Neural cell (in vitro differentiated cells): ENCODE data around the gene MOGAT1. TPM values are rescaled to one million over a fixed set of nuclear protein-coding genes. Genes with fewer than 3 reads are reported as not detected.

Experiments
- H2AFZ ChIP-seq: fragments of 200-600, 300-800 bp; sonication (generic), shearing (Covaris generic); 2 replicates; pipeline ENCODE4 v1.6.0; 2014; ENCODE audit warnings: low read depth, mild to moderate bottlenecking, antibody characterized with exemption, low read length, moderate library complexity
- H3F3A ChIP-seq: fragments of 200-600 bp; shearing (Covaris generic); 2 replicates; pipeline ENCODE4 v1.6.1; 2016; ENCODE audit warnings: mild to moderate bottlenecking, moderate library complexity, mixed read lengths, antibody characterized with exemption, low read length; ENCODE audit not compliant: insufficient read depth, poor library complexity, severe bottlenecking
- H3K27ac ChIP-seq: fragments of 200-600, 300-800 bp; sonication (generic), shearing (Covaris generic); 2 replicates; pipeline ENCODE4 v1.5.1; 2014; ENCODE audit warnings: mild to moderate bottlenecking, low read length, moderate library complexity
- H3K27me3 ChIP-seq: fragments of 300-800, 200-600 bp; sonication (generic), shearing (Covaris generic); 2 replicates; pipeline ENCODE4 v1.6.0; 2014; ENCODE audit warnings: mild to moderate bottlenecking, low read depth, low read length, moderate library complexity; ENCODE audit not compliant: insufficient read depth
- H3K36me3 ChIP-seq: fragments of 300-800, 200-600 bp; sonication (generic), shearing (Covaris generic); 2 replicates; pipeline ENCODE4 v1.5.1; 2014; ENCODE audit warnings: mild to moderate bottlenecking, antibody characterized with exemption, low read length, moderate library complexity; ENCODE audit not compliant: insufficient read depth
- H3K4me2 ChIP-seq: fragments of 300-800, 200-600 bp; sonication (generic), shearing (Covaris generic); 2 replicates; pipeline ENCODE4 v1.6.0; 2014; ENCODE audit warnings: mild to moderate bottlenecking, low read length
- H3K4me3 ChIP-seq: fragments of 300-800, 200-600 bp; sonication (generic), shearing (Covaris generic); 2 replicates; pipeline ENCODE4 v1.5.1; 2014; ENCODE audit warnings: mild to moderate bottlenecking, low read length, moderate library complexity
- H3K79me2 ChIP-seq: fragments of 200-600 bp; shearing (Covaris generic); replicated peaks from 2 replicates; pipeline ENCODE4 v1.6.0; 2014; ENCODE audit warnings: mild to moderate bottlenecking, low read length, moderate library complexity; ENCODE audit not compliant: insufficient read depth
- H3K9ac ChIP-seq: fragments of 300-800, 200-600 bp; sonication (generic), shearing (Covaris generic); 2 replicates; pipeline ENCODE4 v1.6.1; 2016; ENCODE audit warnings: mild to moderate bottlenecking, low read length, mixed read lengths
- H3K9me2 ChIP-seq: fragments of 200-600 bp; shearing (Covaris generic); 2 replicates; pipeline ENCODE4 v1.6.1; 2016; ENCODE audit warnings: mild to moderate bottlenecking, low read length, mixed read lengths; ENCODE audit not compliant: insufficient read depth
- H3K9me3 ChIP-seq: fragments of 200-600, 300-800 bp; sonication (generic), shearing (Covaris generic); 2 replicates; pipeline ENCODE4 v1.6.1; 2016; ENCODE audit warnings: mild to moderate bottlenecking, mixed run types, low read length, moderate library complexity, mixed read lengths
- H4K20me1 ChIP-seq: fragments of 200-600 bp; shearing (Covaris generic); 2 replicates; pipeline ENCODE4 v1.6.1; 2016; ENCODE audit warnings: mild to moderate bottlenecking, mixed run types; ENCODE audit not compliant: insufficient read depth
- CTCF ChIP-seq: fragments of 450-650 bp; IDR thresholded peaks from 2 replicates; pipeline ENCODE4 v1.5.1; 2014; ENCODE audit warnings: antibody characterized with exemption, mild to moderate bottlenecking, moderate library complexity; ENCODE audit not compliant: poor library complexity, severe bottlenecking
- EP300 ChIP-seq: fragments of 450-650 bp; conservative IDR thresholded peaks from 2 replicates; pipeline ENCODE4 v1.6.1; 2014; ENCODE audit warnings: antibody characterized with exemption, mild to moderate bottlenecking, moderate library complexity; ENCODE audit not compliant: poor library complexity, severe bottlenecking
- EZH2 ChIP-seq: fragments of 200-600, 300-800 bp; shearing (Covaris generic), sonication (generic); IDR thresholded peaks from 2 replicates; pipeline ENCODE4 v1.6.1; 2014; ENCODE audit warnings: antibody characterized with exemption, low read length, borderline replicate concordance, mild to moderate bottlenecking; ENCODE audit not compliant: insufficient read depth, poor library complexity, severe bottlenecking
- MXI1 ChIP-seq: fragments of 450-650 bp; conservative IDR thresholded peaks from 2 replicates; pipeline ENCODE4 v1.6.1; 2014; ENCODE audit warnings: antibody characterized with exemption, mild to moderate bottlenecking; ENCODE audit not compliant: poor library complexity, severe bottlenecking
- POLR2AphosphoS5 ChIP-seq: IDR thresholded peaks from 2 replicates; pipeline ENCODE4 v1.6.1; 2012
- RAD21 ChIP-seq: fragments of 450-650 bp; conservative IDR thresholded peaks from 2 replicates; pipeline ENCODE4 v1.6.1; 2014; ENCODE audit warnings: antibody characterized with exemption, mild to moderate bottlenecking, moderate library complexity
- REST ChIP-seq: IDR thresholded peaks from 2 replicates; pipeline ENCODE4 v1.6.1; 2012; ENCODE audit warnings: borderline replicate concordance
- SMC3 ChIP-seq: fragments of 450-650 bp; conservative IDR thresholded peaks from 2 replicates; pipeline ENCODE4 v1.6.1; 2014; ENCODE audit warnings: antibody characterized with exemption, mild to moderate bottlenecking, moderate library complexity; ENCODE audit not compliant: poor library complexity
- TAF1 ChIP-seq: IDR thresholded peaks from 2 replicates; pipeline ENCODE4 v1.6.1; 2012; ENCODE audit warnings: low read depth
- polyA plus RNA-seq: library from polyadenylated mRNA; depleted of rRNA; stranded (reverse); fragments of >200 nt; gene quantifications from 2 replicates; pipeline ENCODE4 v1.2.3, GENCODE V29; 2014

MOGAT1 gene
- polyA plus RNA-seq, 1 donor from 2014 or later: not detected

- H3K79me2 ChIP-seq: no peaks in the 10 kb centered on the region
- H3K27me3 ChIP-seq: no peaks in the 10 kb centered on the region
- no peaks in the 10 kb centered on the region for H4K20me1 ChIP-seq
- no peaks in the 10 kb centered on the region for H3K9me2 ChIP-seq
- H3K9me3 ChIP-seq: no peaks in the 10 kb centered on the region
- H3F3A ChIP-seq: no peaks in the 10 kb centered on the region
- no peak for TF ChIP-seq REST
- no peak for TF ChIP-seq RAD21
- no peak for TF ChIP-seq EP300
- TF ChIP-seq CTCF: no peak
- no peak for TF ChIP-seq SMC3
- TF ChIP-seq EZH2: no peak
- no peak for TF ChIP-seq MXI1
- TF ChIP-seq POLR2AphosphoS5: no peak
- TF ChIP-seq TAF1: no peak
- no peak overlapping the region for H2AFZ ChIP-seq
- no peaks in the 10 kb centered on the region for H3K36me3 ChIP-seq
- H3K4me2 ChIP-seq: no peak overlapping the region
- no peak overlapping the region for H3K4me3 ChIP-seq
- no peak overlapping the region for H3K27ac ChIP-seq
- no peak overlapping the region for H3K9ac ChIP-seq
These were observed 76.2 kb downstream of the MOGAT1 start for GRCh38 chr2:222747526-222748160.

- Histone ChIP-seq H4K20me1 (no peaks in the 10 kb centered on the region), H3K36me3 (no peaks in the 10 kb centered on the region), H3K9ac (no peak overlapping the region), H3K27me3 (no peaks in the 10 kb centered on the region), H3K79me2 (no peaks in the 10 kb centered on the region), H2AFZ (no peak overlapping the region), H3F3A (no peaks in the 10 kb centered on the region), H3K9me2 (no peaks in the 10 kb centered on the region), H3K4me2 (no peak overlapping the region), H3K9me3 (no peaks in the 10 kb centered on the region), H3K4me3 (no peak overlapping the region), H3K27ac (no peak overlapping the region)
- TF ChIP-seq EP300 (no peak), REST (no peak), CTCF (no peak)
These were observed 79.1 kb downstream of the MOGAT1 start for GRCh38 chr2:222750533-222750932.
